GM18519 (cell line): ENCODE measurements around the gene RPUSD4.

Experiments
- ATAC-seq: cut with Tn5 transposase; IDR thresholded peaks from one replicate; pipeline ENCODE4 v1.9.1; 2021; ENCODE audit warnings: mild to moderate bottlenecking, moderate library complexity; ENCODE audit not compliant: unreplicated experiment, low FRiP score

RPUSD4 gene

GRCh38 chr11:126159719-126160344 lies 51.6 kb downstream of the RPUSD4 start:
- ATAC-seq: no peak

- no peak for ATAC-seq
These were observed 53.2 kb downstream of the RPUSD4 start for GRCh38 chr11:126158054-126158791.

- no peak for ATAC-seq
These were observed 54.0 kb downstream of the RPUSD4 start for GRCh38 chr11:126157326-126158030.

- no peak for ATAC-seq
These were observed 54.6 kb downstream of the RPUSD4 start for GRCh38 chr11:126156814-126157213.

GRCh38 chr11:126155402-126156187 lies 55.9 kb downstream of the RPUSD4 start:
- ATAC-seq: no peak

GRCh38 chr11:126154691-126155090 lies 56.8 kb downstream of the RPUSD4 start:
- ATAC-seq: no peak

GRCh38 chr11:126153972-126154371 lies 57.5 kb downstream of the RPUSD4 start:
- no peak for ATAC-seq

GRCh38 chr11:126153006-126153405 lies 58.4 kb downstream of the RPUSD4 start:
- no peak for ATAC-seq

- no peak for ATAC-seq
These were observed 58.9 kb downstream of the RPUSD4 start for GRCh38 chr11:126152586-126152985.

- ATAC-seq: no peak
These were observed 59.3 kb downstream of the RPUSD4 start for GRCh38 chr11:126152152-126152551.
